Osteoblast (primary cell): ENCODE data around the gene EPS8L2. TPM values are rescaled to one million over a fixed set of nuclear protein-coding genes. Genes with fewer than 3 reads are reported as not detected.
A peak's percentile ranks its signal among the peaks of the same experiment; 100 is the strongest.

Experiments used
- DNase-seq: peaks from one replicate; pipeline ENCODE4 v3.0.0; 2011; ENCODE audit warnings: low spot score, mixed read lengths; ENCODE audit not compliant: insufficient read length; ENCODE audit errors: missing footprints
- H2AFZ ChIP-seq: 2 replicates; pipeline ENCODE4 v1.6.0; 2011; ENCODE audit warnings: mild to moderate bottlenecking, low read length
- H3K27ac ChIP-seq: 2 replicates; pipeline ENCODE4 v1.5.1; 2011; ENCODE audit warnings: mild to moderate bottlenecking, low read depth, low read length, moderate library complexity
- H3K27me3 ChIP-seq: 2 replicates; pipeline ENCODE4 v1.6.0; 2012; ENCODE audit warnings: mild to moderate bottlenecking, control low read depth, inconsistent platforms, low read length, moderate library complexity; ENCODE audit not compliant: insufficient read depth
- H3K36me3 ChIP-seq: 2 replicates; pipeline ENCODE4 v1.5.1; 2011; ENCODE audit warnings: mild to moderate bottlenecking, low read length, control low read depth, moderate library complexity; ENCODE audit not compliant: insufficient read depth
- H3K4me1 ChIP-seq: 2 replicates; pipeline ENCODE4 v1.5.1; 2011; ENCODE audit warnings: mild to moderate bottlenecking, low read length, control low read depth, moderate library complexity; ENCODE audit not compliant: insufficient read depth
- H3K4me2 ChIP-seq: 2 replicates; pipeline ENCODE4 v1.6.0; 2011; ENCODE audit warnings: mild to moderate bottlenecking, low read length; ENCODE audit not compliant: insufficient read depth
- H3K4me3 ChIP-seq: fragments of 200-600 bp; sonication (generic); 3 replicates; pipeline ENCODE4 v1.5.1; 2012; ENCODE audit warnings: mild to moderate bottlenecking, low read length, inconsistent platforms; ENCODE audit not compliant: insufficient read depth
- H3K79me2 ChIP-seq: 2 replicates; pipeline ENCODE4 v1.6.0; 2012; ENCODE audit warnings: mild to moderate bottlenecking, low read length, control low read depth, inconsistent platforms; ENCODE audit not compliant: insufficient read depth
- H3K9me3 ChIP-seq: 2 replicates; pipeline ENCODE4 v1.5.1; 2011; ENCODE audit warnings: low read depth, low read length, control low read depth
- H4K20me1 ChIP-seq: 2 replicates; pipeline ENCODE4 v1.6.0; 2012; ENCODE audit warnings: mild to moderate bottlenecking, low read length, control low read depth; ENCODE audit not compliant: insufficient read depth
- CTCF ChIP-seq: IDR thresholded peaks from 2 replicates; pipeline ENCODE4 v1.5.1; 2011; ENCODE audit warnings: mild to moderate bottlenecking, low read depth, low read length, moderate library complexity; ENCODE audit errors: extremely low read depth
- total RNA-seq: library from RNA; depleted of rRNA; stranded (reverse); fragments of >200 nt; gene quantifications from 2 replicates; pipeline ENCODE4 v1.2.3, GENCODE V29; 2012

The EPS8L2 gene
- total RNA-seq, 1 donor: 29.7 TPM

DNA sequence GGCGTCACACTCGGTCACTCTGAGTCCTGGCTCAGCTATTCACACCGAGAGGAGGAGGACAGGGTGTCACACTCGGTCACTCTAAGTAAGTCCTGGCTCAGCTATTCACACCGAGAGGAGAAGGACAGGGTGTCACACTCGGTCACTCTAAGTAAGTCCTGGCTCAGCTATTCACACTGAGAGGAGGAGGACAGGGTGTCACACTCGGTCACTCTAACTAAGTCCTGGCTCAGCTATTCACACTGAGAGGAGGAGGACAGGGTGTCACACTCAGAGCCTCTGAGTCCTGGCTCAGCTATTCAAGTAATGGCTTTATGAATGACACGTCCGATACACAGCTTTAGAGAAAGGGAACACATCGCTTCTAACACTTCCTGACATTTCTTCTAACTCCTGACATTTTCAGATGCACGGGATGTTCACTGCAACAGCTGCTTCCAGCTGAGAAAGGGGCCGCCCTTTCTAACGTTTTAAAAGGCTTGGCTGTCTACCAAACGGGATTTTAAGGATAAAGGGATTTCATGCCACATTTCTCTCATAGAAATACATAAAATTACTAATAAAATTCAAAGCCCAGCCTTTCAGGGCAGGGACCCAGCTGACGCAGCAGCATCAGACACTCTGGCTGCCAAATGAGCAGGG is 40.8 kb upstream of the EPS8L2 start:
- peaks cover 8% of the 10 kb centered on the region for H4K20me1 ChIP-seq
- peaks cover 4% of the 10 kb centered on the region for H3K79me2 ChIP-seq
- H3K9me3 ChIP-seq: no peaks in the 10 kb centered on the region
- DNase-seq: no peak
- TF ChIP-seq CTCF: no peak
- H3K4me3 ChIP-seq: no peak overlapping the region
- H2AFZ ChIP-seq: no peak overlapping the region
- no peak overlapping the region for H3K4me2 ChIP-seq
- no peaks in the 10 kb centered on the region for H3K27me3 ChIP-seq
- no peak overlapping the region for H3K27ac ChIP-seq
- H3K36me3 ChIP-seq: peaks cover 17% of the 10 kb centered on the region
- H3K4me1 ChIP-seq: no peaks in the 10 kb centered on the region

DNA sequence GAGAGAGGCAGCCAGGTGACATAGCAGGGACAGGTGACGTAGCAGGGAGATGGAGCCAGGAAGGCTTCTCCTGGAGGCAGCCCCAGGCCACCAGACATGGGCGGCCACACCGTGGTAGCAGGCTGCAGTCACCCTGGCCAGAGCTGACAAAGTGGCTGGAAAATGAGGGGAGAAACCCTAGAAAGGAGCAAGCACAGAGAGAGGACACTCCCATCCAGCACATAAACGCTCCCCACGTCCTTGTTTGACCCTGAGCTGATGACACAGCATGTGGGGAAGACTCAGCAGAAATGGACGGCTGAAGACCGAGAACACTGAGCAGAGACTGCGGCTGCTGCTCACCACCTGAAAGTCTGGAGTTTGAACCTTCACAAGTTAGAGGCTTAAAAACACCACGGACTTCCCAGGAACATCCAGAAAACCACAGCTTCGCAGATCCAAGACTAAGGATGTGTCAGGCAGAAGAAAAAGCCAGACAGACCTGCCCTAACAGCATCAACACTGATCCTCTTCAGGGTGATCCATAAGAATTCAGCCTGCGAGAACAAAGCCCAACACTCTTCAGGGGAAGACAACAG is 40.2 kb upstream of the EPS8L2 start:
- H3K4me2 ChIP-seq: no peak overlapping the region
- no peak overlapping the region for H3K27ac ChIP-seq
- H3K27me3 ChIP-seq: no peaks in the 10 kb centered on the region
- H3K4me3 ChIP-seq: no peak overlapping the region
- DNase-seq: peak; percentile 86
- TF ChIP-seq CTCF: no peak
- peaks cover 4% of the 10 kb centered on the region for H3K79me2 ChIP-seq
- H3K4me1 ChIP-seq: no peaks in the 10 kb centered on the region
- peaks cover 8% of the 10 kb centered on the region for H4K20me1 ChIP-seq
- H3K9me3 ChIP-seq: no peaks in the 10 kb centered on the region
- peaks cover 17% of the 10 kb centered on the region for H3K36me3 ChIP-seq
- H2AFZ ChIP-seq: no peak overlapping the region

DNA sequence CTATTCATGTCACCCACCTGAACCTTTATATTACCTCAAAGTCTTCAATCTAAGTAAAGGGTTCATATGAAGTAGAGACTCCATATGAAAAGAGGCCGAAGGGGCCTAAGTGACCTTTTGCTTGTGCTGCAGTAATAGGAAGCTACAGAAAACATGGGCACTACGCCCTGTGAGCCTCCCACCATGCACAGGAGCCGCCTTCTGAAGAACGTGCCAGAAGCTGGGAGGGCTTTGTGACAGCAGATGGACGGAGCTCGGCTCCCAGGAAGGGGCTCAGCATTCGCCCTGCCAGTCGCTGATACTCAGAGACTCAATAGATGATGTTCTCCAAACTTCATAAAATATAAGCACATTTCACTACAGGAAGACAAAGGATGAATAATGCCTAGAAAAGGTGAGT is 32.2 kb upstream of the EPS8L2 start:
- no peaks in the 10 kb centered on the region for H3K79me2 ChIP-seq
- TF ChIP-seq CTCF: no peak
- H3K36me3 ChIP-seq: peaks cover 39% of the 10 kb centered on the region
- no peaks in the 10 kb centered on the region for H3K9me3 ChIP-seq
- H3K4me1 ChIP-seq: no peaks in the 10 kb centered on the region
- no peaks in the 10 kb centered on the region for H3K27me3 ChIP-seq
- no peak overlapping the region for H3K4me3 ChIP-seq
- no peak overlapping the region for H2AFZ ChIP-seq
- peaks cover 3% of the 10 kb centered on the region for H4K20me1 ChIP-seq
- H3K27ac ChIP-seq: no peak overlapping the region
- H3K4me2 ChIP-seq: no peak overlapping the region
- no peak for DNase-seq

- H2AFZ ChIP-seq: no peak overlapping the region
These were observed 31.6 kb upstream of the EPS8L2 start for GRCh38 chr11:674406-674805.

More at GRCh38 chr11:674406-674805, 31.6 kb upstream of the EPS8L2 start:
- no peaks in the 10 kb centered on the region for H3K27me3 ChIP-seq
- H3K4me1 ChIP-seq: no peaks in the 10 kb centered on the region
- no peaks in the 10 kb centered on the region for H3K9me3 ChIP-seq
- H3K4me3 ChIP-seq: no peak overlapping the region
- DNase-seq: no peak
- no peak for TF ChIP-seq CTCF
- no peaks in the 10 kb centered on the region for H3K79me2 ChIP-seq
- no peak overlapping the region for H3K4me2 ChIP-seq
- no peak overlapping the region for H3K27ac ChIP-seq
- peaks cover 43% of the 10 kb centered on the region for H3K36me3 ChIP-seq
- H4K20me1 ChIP-seq: peaks cover 3% of the 10 kb centered on the region
